ENCODE results near the gene HAUS1. TPM values are rescaled to one million over a fixed set of nuclear protein-coding genes. Genes with fewer than 3 reads are reported as not detected.

The HAUS1 gene, protein sequence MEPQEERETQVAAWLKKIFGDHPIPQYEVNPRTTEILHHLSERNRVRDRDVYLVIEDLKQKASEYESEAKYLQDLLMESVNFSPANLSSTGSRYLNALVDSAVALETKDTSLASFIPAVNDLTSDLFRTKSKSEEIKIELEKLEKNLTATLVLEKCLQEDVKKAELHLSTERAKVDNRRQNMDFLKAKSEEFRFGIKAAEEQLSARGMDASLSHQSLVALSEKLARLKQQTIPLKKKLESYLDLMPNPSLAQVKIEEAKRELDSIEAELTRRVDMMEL
- total RNA-seq, result 4.1 TPM

DNA sequence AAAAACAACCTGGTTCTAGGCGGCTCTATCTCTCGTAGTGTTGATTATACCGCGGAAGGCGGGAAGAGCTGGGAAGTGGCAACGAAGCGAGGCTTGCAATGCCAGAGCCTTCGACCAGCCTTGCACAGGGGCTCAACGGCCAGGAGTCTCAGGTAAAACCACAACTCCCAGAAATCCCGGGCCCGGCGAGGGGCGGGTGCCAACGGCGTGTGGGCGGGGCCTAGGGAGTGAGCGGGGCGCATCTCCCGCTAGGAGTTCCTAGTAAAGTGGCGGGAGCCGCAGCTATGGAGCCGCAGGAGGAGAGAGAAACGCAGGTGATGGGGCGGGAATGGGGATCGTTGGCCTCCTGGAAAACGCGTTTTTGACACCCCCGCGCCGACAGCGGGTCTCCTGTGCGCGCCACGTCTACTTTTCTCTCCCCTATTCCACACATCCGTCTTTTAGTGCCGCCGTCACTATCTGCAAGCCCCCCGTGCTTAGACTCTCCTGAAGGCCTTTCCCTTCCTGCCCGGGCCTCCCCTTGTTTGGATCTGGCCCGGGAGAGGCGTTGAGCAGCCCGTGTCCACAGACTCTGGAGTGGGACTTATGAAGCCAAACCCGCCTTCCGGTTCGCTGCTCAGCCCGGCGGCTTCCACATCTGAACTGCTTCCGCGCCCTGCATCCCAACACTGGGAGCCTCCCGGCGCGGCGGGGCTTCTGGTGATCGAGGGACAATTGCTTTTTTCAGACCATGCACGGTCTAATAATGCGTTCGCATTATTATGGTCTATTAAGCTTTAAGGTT is at the start of gene HAUS1:
HAUS1 (plus strand) TSS at position 258 of the 784 bp plus-strand sequence; CDS start at position 285, 27 bp downstream.
- ATAC-seq (peak; percentile 97), DNase-seq (ENCODE audit: low spot score) (peak; percentile 95)

DNA sequence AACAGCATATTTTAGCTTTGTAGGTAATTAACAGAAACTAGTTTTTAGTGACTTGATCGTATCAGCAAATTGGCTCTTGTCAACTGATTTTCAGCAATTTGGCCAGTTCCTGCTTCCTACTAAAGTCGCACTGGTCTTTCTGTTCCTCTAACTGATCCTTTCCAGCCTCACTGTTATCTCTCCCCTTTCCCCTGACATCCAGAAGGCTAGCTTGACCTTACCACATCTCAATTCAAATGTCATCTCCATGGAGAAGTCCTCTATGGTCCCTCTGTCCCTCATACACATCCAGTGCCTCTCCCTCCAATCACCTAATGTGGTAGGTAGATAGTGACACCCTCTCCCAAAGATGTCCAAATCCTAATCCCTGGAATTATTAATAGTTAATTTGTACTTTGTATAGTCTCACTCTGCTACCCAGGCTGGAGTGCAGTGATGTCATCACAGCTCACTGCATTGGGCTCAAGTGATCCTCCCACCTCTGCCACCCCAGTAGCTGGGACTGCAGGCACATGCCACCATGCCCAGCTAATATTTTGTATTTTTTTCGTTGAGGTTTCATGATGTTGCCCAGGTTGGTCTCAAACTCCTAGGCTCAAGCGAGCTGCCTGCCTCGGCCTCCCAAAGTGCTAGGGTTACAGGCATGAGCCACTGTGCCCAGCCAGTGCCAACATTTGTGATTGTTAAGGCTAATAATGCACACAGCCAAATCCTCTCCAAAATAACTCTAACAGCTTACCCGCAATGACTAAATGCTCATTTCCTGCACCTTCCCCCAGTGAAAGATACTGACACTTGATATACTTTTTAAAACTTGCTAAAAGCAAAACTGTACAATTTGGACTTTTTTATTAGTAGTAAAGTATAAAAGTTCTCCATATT is 49.0 kb upstream of the HAUS1 start:
- DNase-seq (ENCODE audit: low spot score), result no peak
- ATAC-seq, result no peak

DNA sequence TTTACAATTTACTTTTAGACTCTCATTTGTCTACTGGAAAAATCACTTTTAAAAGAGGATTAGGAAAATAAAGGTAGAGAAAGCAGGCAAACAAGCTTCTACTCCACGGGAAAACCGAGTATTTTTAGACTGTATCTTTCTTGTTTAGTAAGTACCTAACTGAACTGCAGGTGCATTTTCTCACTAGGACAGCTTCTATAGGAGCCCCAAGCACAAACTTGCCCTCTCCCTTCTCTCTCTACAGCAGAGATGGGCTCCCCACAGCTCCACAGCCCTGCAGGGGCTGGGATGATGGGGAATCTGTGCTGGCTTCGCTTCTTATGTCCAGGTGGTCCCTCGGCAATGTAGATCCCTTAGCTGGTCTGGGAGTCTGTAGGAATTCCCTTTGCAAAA is 48.4 kb upstream of the HAUS1 start:
- no peak for ATAC-seq

DNA sequence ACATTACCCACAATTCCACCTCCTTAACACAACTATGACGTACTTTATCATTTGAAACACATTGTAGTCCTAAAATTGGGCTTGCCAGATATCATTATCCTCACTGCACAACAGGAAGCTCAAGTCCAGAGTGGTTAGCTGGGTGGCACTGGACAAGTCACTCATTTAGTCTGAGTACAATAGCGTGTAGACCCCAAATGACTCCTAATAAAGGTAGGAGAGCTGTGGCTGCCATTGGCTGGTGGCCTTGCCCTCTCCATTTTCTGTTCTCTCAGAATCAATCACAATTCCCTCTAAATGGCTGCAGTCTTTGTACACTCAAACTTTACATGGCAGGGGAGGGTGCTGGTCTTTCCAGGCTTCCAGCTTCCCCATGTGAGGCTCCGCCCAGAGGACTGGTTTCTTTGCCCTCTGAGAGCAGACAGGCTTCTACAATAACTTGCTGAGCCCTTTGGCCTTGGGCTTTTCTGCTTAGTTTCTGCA is 43.8 kb upstream of the HAUS1 start:
- ATAC-seq (peak; percentile 27), DNase-seq (ENCODE audit: low spot score) (no peak)

More for the DNA sequence above, 48.4 kb upstream of the HAUS1 start:
- no peak for DNase-seq (ENCODE audit: low spot score)

DNA sequence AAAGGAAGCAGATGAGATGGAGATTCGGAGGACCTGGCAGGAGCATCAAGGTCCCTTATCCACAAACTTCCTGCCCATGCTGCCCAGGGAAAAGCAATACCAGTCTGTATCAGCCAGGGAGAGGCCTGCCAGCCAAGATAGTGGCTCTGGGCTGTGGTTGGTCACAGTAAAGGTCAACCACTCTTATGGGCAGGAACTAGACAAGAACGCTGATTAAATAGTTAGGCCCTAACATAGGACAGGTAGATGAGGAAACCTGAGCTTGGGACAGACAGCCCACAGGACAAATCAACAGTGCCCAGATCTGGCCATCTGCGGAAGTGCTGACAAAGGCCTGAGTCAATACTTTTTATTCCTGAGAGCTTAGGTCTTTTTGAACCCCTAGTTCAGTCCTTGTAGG is 42.8 kb upstream of the HAUS1 start:
- peak; percentile 89 for ATAC-seq
- DNase-seq (ENCODE audit: low spot score), result peak; percentile 52

DNA sequence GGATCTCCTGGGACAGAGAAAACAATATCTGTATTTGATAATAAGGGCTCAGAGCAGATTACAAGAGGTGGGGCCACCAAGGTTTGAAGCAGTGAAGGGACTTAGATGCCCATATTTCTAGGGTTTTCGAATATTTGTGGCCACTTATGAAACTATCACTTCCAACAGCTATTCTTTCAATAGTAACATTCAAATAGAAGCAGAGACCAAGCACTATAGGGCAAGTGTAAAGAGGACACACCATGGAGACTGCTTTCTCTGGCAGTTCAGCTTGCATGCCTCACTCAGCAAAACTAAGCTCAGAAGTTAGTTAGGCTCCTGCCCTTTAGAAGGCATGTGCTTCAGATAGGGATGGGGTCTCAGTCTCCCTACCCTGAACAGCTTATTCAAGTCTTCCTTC is 42.4 kb upstream of the HAUS1 start:
- DNase-seq (ENCODE audit: low spot score) (no peak), ATAC-seq (no peak)

DNA sequence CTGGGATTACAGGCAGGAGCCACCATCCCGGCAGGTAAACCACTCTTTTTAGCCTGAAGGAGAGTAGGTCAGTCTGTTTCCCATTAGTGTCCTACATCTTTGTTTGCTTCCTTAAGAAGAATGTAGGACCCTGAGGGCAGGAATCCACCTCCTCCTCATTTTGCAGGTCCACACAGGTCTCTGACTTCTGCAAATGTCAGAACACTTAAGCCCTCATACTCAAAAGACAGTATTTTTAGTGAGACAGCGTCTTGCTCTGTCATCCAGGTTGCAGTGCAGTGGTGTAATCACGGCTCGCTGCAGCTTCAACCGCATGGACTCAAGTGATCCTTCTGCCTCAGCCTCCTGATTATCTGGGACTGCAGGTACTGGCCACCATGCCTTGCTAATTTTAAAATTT is 41.4 kb upstream of the HAUS1 start:
- DNase-seq (ENCODE audit: low spot score) (no peak), ATAC-seq (no peak)

DNA sequence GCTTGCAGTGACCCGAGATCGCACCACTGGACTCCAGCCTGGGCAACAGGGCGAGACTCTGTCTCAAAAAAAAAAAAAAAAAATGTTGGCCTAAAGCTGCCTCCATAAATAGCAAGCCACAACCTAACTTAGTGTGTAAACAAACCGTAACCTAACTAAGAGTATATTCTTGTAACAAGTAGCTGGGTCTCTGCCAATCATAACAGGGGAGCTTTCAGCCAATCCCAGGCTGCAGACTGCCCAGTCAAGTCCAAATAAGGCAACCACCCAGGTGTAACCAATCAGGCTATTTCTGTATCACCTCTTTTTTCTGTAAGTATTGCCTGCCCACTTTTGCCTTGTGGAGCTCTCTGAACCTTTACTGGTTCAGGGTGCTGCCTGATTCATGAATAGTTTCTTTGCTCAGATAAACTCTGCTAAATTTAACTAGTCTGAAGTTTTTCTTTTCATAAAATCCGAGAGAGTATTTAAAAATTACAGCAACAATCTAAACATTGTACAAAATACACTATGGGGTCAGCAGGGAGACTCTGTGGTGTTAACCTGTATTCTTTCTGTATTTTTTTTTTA is 36.7 kb upstream of the HAUS1 start:
- DNase-seq (ENCODE audit: low spot score) (no peak), ATAC-seq (peak; percentile 45)

DNA sequence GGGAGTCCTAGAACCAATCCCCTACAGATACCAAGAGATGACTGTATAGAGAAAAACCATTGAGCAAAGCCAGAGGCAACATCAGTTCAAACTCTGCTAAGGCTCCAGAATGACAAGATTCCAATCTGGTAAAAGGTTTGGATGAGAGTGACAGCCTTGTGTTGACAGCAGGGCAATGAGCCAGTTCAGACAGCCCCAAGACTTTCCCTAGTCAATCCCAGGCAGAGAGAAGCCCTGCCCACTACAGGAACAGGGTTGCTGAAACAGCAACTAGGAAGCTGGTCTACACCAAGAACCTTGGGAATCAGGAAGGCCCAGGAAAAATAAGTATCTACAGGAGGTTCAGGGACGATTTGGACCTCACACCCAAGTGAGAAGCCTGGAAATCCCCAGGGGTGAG is 35.4 kb upstream of the HAUS1 start:
- ATAC-seq (peak; percentile 54), DNase-seq (ENCODE audit: low spot score) (peak; percentile 55)

DNA sequence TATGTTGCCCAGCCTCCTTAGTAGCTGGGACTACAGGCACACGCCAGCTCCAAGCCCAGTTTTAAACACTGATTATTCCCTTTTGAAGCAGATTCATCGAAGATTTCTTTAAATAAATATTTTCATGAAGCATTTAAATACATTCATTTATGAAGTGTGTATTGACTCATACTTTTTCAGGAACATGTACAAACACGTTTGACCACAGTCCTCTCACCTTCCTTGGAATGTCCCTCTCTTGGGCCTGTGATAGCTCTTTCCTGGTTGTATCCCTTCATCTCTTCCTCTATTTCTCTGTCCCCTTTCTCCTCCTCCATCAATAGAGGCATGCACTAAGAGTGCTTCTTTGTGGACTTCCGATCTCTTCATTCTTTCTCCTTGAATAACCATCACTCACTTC is 34.7 kb upstream of the HAUS1 start:
- ATAC-seq (no peak), DNase-seq (ENCODE audit: low spot score) (no peak)

DNA sequence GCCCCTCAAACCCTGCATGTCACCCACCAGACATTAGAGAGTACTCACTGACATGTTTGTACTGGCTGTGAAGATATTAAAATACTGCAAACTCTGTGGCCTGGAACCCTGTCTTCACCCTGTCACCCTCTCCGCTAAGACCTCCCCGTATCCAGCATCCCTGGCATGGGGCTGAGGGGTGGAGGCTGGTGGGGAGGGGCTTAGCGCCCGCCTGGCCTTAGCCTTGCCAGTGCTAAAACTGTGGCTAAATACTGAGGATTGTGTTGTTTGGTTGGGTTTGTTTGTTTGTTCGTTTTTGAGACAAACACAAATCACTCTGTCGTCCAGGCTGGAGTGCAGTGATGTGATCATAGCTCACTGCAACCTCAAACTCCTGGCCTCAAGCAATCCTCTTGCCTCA is 34.0 kb upstream of the HAUS1 start:
- DNase-seq (ENCODE audit: low spot score), result no peak
- no peak for ATAC-seq

DNA sequence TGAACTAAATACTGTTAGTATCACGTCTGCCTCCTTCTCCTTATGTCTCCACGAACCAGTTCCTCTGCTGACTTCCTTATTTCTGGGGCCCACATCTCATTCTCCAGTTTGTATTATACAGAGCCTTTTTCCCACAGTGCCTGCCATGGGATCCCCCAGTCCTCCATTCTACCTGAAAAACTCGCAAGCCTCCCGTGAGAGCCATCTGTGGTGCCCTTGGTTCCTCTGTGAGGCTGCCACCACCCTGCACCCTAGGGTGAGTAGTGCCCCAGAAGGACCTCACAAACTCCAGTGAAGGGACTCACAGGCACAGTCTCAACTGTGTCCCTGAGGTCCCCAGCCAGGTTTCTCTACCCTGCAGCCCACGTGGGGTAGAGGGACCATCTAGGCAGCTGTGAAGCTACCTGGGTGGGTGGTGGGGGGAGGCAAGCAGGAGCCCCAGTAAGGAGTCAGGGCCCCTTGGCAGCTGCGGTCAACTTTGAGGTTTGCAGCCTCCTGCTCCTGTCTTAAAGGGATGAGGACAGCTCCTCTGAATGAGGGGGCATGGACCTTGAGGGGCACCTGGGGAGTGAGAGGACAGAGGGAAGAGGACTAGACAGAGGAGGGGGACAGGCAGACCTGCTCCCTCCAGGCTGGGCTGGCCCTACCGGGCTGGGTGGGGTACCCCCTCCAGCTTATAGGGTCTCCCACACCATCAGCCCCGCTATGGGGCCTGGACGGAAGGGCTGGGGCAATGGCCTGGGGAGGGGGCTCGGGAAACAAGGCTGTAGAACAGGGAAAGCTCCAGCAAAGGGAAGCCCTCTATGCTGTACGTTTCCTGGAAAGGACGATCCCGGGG is 33.2 kb upstream of the HAUS1 start:
- DNase-seq (ENCODE audit: low spot score) (no peak), ATAC-seq (peak; percentile 9)

DNA sequence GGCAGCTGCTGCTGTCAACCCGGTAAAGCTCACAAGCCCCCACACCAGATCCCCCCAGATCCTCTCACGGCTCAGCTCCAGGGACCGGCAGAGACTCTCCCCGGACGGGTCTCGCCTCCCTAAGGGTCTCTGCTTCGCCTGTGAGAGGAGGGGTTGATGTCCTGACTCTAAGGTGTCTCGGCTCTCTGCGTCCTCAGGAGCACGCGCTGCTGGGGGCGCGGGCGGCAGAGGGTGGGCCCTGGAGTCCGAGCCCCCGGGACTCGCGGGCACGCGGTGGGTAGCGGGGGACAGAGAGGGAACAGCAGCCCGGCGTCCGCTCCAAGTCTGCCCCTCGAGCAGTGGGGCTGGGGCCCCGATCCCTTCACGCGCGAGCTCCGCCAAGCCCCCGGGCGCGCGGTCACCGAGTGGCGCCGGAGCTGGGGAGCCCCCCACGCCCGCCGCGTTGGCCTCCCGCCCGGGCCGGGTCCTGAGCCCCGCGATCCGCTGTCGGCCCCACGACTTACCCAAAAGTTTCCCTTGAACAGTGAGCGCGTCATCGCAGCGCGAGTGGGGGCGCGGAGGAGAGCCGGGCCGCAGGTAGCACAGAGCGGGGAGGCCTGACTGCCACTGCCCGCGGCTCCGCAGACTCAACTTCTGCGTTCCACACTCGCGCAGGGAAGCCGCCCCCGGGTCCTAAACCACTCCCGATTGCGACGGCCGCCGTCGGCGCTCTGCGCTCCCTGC is 32.4 kb upstream of the HAUS1 start, which contains the start of gene PSTPIP2:
PSTPIP2 (minus strand) TSS at position 608 of the 723 bp plus-strand sequence; CDS start at position 536, 72 bp downstream.
- peak; percentile 77 for ATAC-seq

DNA sequence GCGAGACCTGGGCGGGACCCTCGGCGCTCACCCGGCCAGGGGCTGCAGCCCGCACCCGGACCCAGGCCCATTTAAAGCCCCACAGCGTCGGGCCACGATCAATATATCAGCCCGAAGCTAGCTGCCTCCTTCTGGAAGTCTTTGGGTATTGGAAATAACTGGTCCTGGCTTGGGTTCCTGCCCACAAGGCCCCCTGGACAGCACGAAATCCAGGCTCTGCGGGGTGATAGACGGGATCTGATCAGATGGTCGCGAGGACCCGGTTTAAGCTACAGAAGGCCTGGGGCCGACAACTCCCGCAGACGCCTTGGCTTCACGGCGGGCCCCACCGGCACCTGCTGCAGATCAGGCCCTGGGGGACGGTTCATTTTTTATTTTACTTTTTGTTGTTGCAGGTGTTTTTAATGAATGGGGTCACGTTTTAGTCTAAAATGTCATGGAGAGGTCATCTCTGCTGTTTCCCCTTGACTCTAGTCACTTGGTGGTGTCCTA is 31.8 kb upstream of the HAUS1 start:
- no peak for ATAC-seq
- peak; percentile 55 for DNase-seq (ENCODE audit: low spot score)

More for the DNA sequence above, 32.4 kb upstream of the HAUS1 start, which contains the start of gene PSTPIP2:
- peak; percentile 75 for DNase-seq (ENCODE audit: low spot score)

DNA sequence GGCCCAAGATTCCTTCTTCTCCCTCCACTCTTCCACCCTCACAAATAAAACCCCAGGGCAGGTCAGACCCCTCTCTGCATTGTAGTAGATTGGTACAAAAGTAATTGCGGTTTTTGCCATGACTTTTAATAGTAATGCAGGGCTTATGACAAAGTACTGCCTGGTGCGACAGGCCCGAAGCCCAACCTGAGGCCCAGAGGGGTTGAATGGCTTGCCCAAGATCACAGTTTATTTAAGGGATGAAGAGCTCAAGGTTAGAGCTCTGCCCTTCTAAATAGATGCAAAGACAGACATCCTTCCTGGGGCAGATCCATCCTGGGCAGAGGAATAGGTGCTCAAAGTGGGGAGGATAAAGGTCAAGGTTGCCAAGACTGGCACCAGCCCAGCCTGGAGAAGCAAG is 31.2 kb upstream of the HAUS1 start:
- DNase-seq (ENCODE audit: low spot score), result no peak
- ATAC-seq, result peak; percentile 1

DNA sequence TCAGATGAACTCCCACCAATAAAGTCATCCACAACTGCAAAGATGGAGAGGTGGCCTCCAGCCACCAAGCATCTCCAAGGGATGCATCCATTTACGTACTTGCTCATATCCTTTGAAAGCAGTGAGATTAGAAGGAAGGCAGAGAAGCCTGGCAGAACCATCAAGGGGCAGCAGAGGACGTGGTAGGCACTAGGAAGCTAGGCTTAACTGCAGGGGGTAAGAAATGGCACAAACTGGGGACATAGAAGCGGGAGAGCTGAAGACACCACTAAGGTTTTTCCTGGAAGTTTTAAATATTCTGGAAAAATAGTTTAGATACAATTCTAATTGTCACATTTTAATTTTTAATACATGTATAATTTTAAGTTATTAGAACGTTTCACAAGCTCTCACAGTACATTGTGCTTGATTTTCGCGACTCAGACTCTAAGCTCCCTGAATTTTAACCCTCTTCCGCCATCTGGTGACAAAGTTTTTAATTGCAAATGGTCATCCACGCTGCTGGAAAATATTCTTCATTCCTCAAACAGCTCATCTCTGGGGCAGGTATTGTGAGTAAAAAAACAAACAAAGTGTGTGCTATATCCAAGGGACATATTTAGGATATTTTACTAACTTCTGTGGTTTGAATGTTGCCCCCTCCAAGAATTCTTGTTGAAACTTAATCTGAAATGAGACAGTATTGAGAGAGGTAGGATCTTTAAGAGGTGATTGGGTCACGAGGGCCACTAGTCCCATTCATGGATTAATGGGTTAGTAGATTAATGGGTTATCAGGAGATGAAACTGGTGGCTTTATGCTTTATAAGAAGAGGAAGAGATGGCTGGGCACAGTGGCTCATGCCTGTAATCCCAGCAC is 30.5 kb upstream of the HAUS1 start:
- ATAC-seq (peak; percentile 66), DNase-seq (ENCODE audit: low spot score) (peak; percentile 28)

DNA sequence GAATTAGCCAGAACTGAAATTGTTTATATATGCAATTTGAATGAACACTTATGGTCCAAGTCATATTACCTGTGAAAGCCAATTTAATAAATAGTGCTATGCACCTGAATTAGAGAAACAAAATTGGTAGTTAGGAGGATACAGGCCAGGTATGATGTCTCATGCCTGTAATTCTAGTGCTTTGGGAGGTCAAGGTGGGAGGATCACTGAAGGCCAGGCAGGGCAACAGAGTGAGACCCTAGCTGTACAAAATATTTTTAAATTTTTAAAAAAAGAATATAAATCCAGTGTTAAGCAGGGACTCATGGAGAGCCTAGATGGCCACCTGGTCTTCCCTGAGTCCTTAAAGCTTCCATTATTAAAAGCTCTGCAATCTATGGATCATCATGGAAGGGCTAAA is 24.8 kb upstream of the HAUS1 start:
- no peak for DNase-seq (ENCODE audit: low spot score)
- ATAC-seq, result no peak

DNA sequence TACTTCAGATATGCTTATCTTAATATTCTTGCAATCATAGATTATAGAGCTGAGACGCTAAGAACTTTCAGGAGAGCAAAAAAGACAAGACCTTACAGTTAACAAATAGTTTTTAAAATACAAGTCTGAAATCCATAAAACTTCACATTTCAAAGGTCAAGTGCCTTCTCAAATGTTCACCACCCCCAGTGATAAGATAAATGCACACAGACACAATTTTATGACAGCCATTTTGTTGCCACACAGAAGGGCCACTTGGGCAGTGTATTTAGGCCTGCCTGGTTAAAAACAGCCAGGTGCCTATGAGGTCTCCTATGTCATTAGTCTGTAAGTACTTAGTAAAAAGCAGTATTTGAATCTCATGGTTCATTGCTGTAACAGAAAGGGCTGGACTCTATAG is 24.0 kb upstream of the HAUS1 start:
- no peak for DNase-seq (ENCODE audit: low spot score)
- no peak for ATAC-seq

Data from left lobe of liver (tissue), 2 donors.